ENCODE results near the gene IRF3.

GRCh38 chr19:49641688-49642491 is 23.8 kb downstream of the IRF3 start, which contains the start of gene SCAF1:
- TF ChIP-seq FOS (IDR thresholded peaks at IDR 0.05; ENCODE audit: low read depth, low read length) (0 out of 2 replicates have a peak, but pooled peaks have one; percentile 15), ELK1 (IDR thresholded peaks at IDR 0.05; ENCODE audit: borderline replicate concordance, low read depth, low read length) (no peak), CTCF (conservative IDR thresholded peaks at IDR 0.05; ENCODE audit: low read depth, low read length) (no peak)

Data from IMR-90 (cell line).